GM19238 (cell line): Measurements from ENCODE around the gene HBP1.
A peak's percentile ranks its signal among the peaks of the same experiment; 100 is the strongest.
"Not testable (repeated sequence)": the region's sequence is repeated elsewhere in the genome, so short reads cannot be mapped to it uniquely, and the experiment has no call there.

Experiments used
- DNase-seq: peaks from one replicate; pipeline ENCODE4 v3.0.0; 2011; ENCODE audit warnings: low spot score; ENCODE audit not compliant: insufficient read length

HBP1 gene, protein sequence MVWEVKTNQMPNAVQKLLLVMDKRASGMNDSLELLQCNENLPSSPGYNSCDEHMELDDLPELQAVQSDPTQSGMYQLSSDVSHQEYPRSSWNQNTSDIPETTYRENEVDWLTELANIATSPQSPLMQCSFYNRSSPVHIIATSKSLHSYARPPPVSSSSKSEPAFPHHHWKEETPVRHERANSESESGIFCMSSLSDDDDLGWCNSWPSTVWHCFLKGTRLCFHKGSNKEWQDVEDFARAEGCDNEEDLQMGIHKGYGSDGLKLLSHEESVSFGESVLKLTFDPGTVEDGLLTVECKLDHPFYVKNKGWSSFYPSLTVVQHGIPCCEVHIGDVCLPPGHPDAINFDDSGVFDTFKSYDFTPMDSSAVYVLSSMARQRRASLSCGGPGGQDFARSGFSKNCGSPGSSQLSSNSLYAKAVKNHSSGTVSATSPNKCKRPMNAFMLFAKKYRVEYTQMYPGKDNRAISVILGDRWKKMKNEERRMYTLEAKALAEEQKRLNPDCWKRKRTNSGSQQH

DNA sequence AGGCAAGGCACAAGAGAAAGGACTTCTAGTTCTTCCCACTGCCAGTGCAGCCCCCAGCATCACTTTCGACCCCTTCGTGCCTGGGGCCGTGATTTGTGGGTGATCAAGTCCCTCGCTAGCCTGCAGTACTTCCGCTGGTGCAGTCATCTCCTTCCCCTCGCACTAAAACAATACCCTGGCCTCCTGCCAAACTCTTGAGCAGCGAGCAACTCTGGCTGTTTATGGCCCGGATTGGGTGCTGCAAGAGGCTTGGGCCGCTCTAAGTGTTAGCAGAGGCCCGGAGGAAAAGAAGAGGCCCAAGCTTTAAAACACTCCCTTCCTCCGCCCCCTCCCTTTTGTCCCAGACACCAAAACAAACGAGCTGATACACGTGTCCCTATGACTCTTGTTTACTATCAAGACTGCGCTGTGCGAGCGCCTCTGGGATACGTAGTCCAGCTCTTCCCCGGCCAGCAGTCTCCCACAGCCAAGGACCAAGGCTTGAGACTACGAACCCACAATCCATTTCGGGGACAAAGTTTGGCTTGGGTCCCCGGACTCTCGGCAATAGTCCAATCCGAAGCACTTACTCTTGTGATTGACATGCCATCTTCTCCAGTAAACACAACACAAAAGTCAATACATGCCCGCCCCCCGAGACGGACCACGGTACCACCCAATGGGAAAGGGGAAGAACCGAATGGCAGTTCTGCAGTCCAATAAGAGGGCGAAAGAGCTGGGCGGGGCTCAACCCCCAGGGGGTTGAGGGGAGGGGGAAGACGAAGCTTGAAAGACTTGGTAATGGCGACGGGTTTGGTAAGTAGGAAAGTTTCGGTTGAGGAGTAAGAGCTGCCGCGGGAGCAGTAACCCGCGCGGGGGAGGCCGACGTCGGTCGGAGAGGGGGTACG is at the start of gene HBP1:
Gene HBP1 (plus strand): TSS at position 771 of the 887 bp plus-strand sequence. CDS start 10,891 bp downstream, outside the sequence.
- DNase-seq: peak; percentile 82

DNA sequence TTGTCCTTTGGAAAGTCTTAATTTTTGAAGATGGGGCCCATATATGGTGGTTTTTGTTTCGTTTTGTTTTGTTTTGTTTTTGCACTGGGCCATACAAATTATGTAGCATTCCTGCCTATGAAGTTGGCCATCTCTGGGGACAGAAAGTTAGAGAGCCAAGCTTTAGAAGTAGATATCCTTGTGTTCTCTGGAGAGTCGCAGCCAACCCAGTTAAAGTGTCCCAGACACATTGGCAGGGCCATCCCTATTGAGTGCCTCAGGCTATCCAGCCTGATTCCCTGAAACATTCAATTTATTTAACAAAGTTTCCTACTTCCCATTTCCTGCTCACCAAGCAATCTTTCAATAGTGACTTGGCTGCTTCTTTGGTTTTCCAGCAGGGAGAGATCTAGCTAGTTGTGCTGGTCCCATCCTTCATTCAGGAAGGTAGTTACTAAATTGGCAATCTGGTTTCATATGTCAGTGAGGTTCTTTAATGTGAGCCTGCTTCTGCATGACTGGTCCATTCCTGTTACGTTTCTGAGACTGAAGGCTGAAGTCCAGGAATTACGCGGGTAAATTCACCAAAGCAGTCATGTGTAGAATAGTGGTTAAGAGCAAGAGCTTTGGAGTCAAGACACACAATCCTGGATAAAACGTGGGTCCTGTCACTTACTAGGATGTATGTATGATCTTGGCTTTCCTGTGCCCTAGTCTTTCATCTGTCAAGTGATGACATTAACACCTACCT is 49.3 kb upstream of the HBP1 start:
- no peak for DNase-seq

DNA sequence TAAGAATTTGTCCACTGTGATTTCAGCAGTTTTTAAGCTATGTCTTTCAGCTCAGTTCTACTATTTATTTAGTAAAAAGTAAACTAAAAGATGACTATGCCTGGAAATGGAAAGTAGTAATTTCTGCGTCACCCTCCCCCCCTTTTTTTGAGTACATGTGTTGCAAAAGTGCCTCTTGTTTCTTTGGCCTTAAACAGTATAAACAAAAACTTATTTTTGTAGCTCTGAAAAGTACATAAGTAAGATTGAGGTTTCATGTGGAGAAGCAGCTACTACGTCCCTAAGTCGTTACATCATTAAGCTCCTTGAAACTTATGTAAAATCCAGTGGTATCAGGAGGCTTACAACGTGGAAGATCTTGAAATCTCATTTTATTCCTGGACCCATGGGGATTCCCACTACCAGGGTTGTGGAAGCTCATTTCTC is 46.3 kb upstream of the HBP1 start:
- no peak for DNase-seq

DNA sequence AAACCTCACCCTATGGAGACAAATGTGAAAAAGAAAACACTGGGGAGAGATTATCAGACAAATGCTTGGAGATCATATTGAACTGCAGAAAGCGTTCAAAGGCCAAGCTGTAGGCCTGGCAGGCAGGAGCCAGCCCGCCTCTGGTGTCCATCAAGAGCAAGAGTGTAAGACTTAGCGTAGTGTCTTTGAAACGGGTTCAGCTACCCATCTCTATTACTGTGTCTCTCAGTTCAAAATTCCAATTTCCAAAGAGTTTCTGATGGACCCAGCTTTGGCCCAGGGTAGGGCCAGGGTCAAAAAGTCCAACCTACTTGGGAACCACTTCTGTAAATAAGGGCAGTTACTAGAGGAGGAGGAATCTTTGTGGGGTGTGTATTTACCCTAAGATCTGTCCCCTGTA is 45.4 kb upstream of the HBP1 start:
- no peak for DNase-seq

DNA sequence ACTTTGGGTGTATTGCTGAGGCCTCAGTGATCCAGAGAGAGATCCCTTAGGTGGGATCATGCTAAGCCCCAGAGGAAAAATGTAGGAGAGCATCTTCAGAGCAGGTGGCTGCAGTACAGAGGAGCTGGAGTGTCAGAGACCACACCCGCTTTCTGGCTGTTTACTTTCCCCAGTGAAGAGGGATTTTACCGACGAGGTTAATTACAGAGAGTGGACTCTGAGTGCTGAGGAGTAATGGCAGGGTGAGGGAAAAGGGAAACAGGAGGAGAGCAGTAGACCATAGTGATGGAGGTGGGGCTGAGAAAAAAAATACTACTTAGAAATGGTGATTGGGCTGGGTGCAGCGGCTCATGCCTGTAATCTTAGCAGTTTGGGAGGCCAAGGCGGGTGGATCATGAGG is 43.3 kb upstream of the HBP1 start:
- DNase-seq: no peak

DNA sequence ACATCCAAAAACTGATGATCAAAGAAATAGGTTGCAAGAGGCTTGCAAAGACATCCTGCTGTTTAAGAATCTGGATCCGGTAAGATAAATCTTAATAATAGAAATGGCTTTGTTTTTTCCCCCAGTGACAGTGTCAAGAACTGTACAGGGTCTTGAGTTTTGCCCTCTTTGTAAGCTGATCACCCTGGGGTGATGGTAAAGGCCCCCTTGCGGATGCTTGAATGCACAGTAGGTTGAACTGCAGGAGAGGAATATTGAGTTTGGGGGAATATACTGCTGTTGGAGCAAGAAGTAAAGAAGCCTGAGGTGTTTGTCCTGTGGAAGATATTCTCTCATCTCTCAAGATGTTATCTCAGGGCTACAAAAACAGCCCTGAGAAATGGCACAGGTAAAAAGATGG is 40.6 kb upstream of the HBP1 start:
- no peak for DNase-seq

DNA sequence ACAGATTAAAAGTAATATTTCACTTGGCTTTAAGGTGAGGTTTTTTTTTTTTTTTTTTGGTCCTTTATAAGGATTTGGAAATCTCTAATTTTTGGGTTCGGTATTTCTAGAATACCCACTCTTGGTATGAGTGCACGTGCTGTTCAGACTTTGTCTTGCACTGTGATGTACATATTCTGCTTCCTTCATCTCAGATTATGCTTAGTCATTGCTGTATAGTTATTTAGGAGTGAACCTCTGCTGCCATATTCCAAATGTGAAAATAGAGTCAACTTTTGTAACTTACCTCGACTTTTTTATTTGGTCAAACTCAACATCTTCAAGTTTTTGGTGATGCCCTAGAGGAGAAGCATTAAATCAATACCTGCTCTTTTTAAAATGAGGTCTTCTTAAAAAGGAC is 40.1 kb upstream of the HBP1 start:
- DNase-seq: no peak

DNA sequence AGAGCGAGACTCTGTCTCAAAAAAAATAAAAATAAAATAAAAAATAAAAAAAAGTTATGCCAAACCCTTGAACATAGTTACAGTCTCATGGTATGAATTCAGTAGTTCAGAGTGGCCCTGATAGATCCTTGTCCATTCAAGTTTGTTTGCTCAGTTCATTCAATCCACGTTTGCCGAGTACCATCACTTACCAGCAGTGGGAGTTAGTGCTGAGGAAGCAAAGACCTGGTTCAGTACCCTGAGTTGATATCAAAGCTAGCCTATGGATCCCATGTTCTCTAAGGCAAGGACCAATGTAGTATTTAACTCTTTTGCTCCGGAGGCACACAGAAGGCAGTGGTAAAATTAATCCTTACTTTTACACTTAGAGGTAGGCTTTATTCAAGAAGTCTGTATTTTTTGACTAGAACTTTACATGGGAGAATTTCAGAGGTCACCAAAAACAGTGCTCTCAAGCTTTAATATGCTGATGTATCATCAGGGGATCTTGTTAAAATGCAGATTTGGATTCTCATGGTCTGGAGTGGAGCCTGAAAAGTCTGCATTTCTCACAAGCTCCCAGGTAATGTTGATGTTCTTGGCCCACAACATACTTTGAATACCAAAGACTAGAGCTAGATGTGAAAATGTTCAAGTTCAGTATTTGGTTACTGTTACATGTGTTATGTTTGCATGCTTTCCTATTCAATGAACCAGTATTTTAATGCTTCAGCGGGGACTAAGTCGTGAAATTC is 38.1 kb upstream of the HBP1 start:
- DNase-seq: no peak

DNA sequence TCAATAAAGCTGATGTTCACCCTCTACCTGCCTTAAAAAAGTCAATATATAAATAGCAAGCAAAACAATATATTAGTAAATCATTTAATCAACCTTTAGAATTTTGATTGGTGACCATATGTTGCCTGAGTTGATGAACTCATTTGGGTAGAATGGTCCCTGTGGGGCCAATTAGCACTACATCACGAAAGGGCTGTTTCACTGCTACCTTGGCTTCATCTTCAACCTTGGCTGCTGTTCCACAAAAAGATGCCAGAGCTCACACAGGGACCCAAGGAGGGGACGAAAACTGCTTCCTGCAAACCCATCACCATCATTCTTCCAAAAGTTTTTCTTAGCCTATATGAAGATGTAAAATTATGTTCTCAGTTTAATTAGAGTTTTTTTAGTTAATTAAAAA is 35.4 kb upstream of the HBP1 start:
- DNase-seq: no peak

DNA sequence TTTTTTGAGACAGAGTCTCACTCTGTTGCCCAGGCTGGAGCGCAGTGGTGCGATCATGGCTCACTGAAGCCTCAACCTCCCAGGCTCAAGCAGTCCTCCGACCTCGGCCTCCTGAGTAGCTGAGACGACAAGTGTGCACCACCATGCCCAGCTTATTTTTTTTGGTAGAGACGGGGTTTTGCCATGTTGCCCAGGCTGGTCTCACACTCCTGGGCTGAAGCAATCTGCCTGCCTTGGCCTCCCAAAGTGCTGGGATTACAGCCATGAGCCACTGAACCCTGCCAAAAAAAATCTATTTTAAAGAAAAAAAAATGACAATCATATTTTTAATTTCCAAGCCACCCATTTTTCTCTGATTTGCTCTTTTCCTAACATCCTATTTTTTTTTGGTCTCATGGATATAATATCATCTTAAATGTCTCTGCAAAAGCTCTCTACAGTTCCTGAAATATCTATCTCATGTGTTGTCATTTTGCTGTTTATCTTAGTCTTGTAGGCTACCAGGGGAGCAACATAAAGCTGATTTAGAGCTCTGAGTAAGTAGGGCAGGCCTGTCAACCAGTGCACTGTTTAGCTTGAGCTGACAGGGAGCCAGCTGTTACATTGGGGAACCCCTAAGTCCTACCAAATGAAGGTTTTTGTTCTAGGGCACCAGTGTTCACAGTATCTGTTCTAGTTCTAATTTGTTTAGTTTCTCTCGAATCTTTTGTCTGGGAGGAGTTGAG is 29.9 kb upstream of the HBP1 start:
- no peak for DNase-seq

DNA sequence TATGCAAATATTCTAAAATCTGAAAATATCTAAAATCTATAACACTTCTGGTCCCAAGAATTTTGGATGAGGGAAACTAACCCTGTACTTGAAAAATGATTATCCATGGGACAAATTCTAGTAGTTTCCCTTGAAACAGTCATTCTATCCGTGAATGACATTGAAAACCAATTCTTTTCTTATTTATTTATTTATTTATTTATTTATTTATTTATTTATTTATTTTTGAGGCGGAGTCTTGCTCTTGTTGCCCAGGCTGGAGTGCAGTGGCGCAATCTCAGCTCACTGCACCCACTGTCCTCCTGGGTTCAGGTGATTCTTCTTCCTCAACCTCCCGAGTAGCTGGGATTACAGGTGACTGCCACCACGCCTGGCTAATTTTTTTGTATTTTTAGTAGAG is 24.9 kb upstream of the HBP1 start:
- not testable (repeated sequence) for DNase-seq

DNA sequence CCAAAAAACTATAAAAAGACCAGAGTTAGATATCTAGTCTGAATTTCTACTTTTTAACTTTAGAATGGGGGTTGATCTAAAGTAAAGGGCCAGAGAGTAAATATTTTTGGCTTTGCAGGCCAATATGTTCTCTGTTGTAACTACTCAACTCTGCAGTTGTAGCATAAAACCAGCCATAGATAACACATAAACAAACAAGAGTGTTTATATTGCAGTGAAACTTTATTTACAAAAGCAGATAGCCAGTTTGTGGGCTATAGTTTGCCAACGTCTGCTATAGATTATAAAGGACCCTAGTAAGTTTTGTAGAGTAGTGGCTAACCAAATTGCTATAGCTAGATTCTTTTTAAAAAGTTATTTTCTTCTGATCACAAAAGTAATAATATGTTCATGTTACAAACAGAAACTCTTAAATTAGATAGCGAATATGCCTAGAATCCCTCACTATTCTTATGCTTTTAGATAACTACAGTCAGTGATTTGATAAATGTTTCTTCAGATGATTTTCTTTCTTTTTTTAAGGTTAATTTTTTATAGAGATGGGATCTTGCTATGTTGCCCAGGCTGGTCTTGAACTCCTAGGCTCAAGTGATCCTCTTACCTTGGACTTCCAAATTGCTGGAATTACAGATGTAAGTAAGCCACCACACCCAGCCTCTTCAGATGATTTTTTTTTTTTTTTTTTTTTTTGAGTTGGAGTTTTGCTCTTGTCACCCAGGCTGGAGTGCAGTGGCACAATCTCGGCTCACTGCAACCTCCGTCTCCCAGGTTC is 23.6 kb upstream of the HBP1 start:
- DNase-seq: no peak

DNA sequence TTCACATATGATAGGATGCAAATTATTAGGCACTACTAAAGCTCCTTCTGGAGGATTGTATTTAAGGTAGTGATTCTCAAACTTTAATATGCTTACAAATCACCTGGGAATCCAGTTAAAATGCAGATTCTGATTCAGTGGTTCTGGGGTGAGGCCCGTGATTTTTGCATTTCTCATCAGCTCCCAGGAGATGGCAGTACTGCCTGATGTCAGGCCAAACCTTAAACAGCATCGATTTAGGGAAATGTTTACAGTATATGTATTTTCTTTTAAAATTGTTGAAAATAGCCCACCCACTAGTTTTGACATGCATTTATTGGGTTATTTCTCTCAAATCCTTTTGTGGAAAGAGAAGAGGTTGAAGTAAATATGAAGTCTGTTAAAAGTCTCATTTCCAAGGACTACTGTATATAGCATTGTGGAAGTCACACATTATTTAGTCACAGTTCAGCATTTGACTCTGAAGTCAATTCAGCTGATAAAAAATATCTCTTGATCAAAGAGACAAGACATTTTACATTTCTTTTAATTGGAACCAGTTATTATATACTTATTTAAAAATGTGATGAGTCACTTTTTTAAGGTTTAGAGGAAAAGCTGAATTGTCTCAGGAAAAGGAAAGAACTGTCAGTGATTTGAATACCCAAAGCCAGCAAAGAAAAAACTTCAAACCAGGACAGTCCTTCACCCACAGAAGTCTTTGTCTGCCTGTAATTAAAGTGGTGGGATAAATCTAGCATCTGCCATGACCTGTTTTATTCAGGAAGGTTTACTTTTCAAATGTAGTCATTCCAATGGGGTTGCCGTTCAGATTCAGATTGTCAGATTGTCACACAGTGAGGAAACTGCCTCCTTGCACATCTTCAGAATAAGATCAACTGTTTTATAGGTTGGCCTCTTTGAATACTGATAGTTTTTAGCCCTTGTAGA is 21.1 kb upstream of the HBP1 start:
- DNase-seq: no peak

DNA sequence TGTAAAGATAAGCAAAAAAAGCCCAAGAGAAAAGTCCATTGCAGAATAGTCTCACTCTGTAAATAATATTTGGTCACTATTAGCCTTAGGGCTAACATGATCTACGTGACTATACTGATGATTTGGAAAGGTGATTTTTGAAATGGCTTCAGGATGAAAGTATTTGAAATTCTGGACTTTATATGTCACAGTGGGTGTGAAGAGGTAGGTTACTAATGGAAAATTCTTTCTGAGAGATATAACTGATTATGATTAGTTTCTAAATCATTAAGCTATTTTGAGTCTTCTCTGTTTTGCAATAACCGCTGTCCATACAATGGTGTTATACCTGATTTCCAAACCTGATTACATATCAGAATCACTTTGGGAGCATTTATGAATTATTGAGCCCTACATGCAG is 20.1 kb upstream of the HBP1 start:
- no peak for DNase-seq

DNA sequence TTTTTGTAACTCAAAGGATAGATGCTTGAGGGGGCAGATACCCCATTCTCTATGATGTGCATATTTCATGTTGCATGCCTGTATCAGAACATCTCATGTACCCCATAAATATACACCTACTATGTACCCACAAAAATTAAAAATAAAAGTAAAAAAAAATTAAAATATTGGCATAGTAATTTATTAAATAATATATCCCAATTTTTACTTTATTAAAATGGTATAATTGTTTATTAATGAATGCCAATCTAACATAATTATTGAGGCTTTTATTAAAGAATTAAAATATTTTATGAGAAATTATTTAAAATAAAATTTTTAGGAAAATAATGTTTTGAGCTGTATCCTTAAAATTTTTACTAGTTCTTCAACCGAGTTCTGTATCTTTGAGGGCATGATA is 18.9 kb upstream of the HBP1 start:
- DNase-seq: no peak

DNA sequence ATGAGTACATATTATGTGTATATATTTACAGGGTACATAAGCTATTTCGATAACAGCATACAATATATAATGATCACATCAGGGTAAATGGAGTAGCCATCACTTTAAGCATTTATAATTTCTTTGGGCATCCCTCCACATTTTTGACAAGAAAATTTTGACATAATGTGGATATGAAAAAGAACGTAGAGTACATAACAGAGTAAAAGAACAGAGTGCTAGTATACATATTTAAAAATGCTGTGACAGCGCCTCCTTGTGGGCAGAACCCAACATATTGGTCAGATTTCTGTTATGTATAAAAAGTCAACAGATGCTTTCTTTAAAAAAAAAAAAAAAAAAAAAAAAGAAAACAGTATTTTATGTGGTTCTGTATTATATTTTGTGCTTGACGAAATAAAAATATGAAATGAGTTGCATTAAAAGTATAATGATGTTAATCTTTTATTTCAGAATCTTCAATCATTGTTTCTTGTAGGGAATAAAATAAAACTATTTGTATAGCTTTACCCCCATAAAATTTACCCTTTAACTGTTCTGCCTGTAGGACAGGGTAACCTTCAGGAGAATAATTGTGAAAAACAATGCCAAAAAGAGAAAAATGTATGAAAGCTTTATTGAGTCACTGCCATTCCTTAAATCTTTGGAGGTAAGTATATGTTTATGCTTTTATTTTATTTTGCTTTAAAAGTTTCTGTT is 18.3 kb upstream of the HBP1 start:
- no peak for DNase-seq

DNA sequence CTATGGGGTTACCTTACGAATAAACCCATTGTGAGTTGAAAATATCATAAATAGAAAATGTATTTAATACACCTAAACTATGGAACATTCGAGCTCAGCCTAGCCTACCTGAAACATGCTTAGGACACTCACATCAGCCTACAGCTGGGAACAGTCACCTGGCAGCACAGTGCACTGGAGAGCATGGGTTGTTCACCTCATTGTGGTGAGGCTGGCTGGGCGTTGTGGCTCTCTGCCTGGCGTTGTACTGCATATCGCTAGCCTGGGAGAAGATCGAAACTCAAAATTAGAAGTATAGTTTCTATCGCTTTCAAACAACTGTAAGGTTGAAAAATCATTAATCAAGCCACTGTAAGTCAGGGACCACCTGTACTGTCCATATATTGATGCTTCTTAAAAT is 17.3 kb upstream of the HBP1 start:
- no peak for DNase-seq

DNA sequence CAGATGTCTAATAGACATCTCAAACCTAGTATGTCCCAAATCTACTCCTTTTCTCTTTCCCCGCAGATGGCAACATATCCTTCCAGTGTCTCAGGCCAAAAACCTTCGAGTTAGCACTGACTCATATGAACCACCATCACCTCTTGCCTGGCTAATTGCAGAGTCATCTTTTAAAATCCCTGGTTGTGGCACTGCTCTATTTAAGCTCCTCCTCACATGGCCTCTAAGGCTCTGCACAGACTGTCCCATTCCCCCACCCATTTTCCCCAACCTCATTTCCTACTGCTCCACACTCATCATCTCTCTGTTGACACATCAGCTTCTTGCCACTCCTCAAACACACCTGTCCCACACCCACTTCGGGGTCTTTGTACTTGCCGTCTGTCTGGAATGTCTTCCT is 16.8 kb upstream of the HBP1 start:
- DNase-seq: no peak
